ENCODE results near the gene BAAT. TPM values are rescaled to one million over a fixed set of nuclear protein-coding genes. Genes with fewer than 3 reads are reported as not detected.

Gene BAAT
- total and polyA plus RNA-seq, 2 of the 13 experiments (the other 11 are each of a cell fraction or from before 2014, with no cell fraction given), result 0.71 to 7.9 TPM

- DNase-seq (ENCODE audit: low spot score) (no peak), ATAC-seq (no peak), FAIRE-seq (no peak)
- no TSS peak for BruUV-seq (replicated peaks)
- Histone ChIP-seq H3K4me2 (ENCODE audit: low read depth, low read length) (no peak overlapping the region), H3K4me1 (ENCODE audit: insufficient read depth, low read length) (peaks cover 29% of the 10 kb centered on the region), H2AFZ (ENCODE audit: low read length) (no peak overlapping the region), H3K79me2 (ENCODE audit: insufficient read depth, low read length) (no peaks in the 10 kb centered on the region), H4K20me1 (ENCODE audit: insufficient read depth, low read length) (no peaks in the 10 kb centered on the region), H3K9me3 (ENCODE audit: low read length) (no peaks in the 10 kb centered on the region), H3K27ac (ENCODE audit: extremely low read length, insufficient read depth, low read length) (no peak overlapping the region), H3K4me3 (replicated peaks in 1 of 3; ENCODE audit: insufficient read depth in 1 of 3, low read depth in 2 of 3, low read length in 3 of 3) (no peak overlapping the region), H3K36me3 (replicated peaks in 1 of 2; ENCODE audit: control insufficient read depth in 1 of 2, insufficient read depth in 2 of 2, low read length in 2 of 2) (no peaks in the 10 kb centered on the region), H3K27me3 (ENCODE audit: control insufficient read depth in 1 of 2, insufficient read depth in 2 of 2, low read length in 2 of 2) (no peaks in the 10 kb centered on the region), H3K9ac (ENCODE audit: insufficient read depth, low read depth, low read length) (no peak overlapping the region)
- in situ Hi-C loops (cut with HindIII; ENCODE audit: extremely low pct_ligation_motif_present, low pct_unique_long_range_greater_than_20kb), result no loop called here
- CTCF ChIA-PET (ENCODE audit: low intra/inter-chr PET ratio, low total read pairs), result no interaction called here
- POLR2A ChIA-PET, result interaction anchor here (1.3 kb wide), 1 partner anchor 10 kb away, joined by 3 read pairs; no protein-coding TSS in a partner anchor
- WGBS (ENCODE audit: low lambda C conversion rate), result 95% methylated on average over 6 of the region's 6 CpGs
- no peak for TF ChIP-seq ZNF230 (CRISPR knock-in tag; IDR thresholded peaks at IDR 0.05)
- no peak for TF ChIP-seq MAX (IDR thresholded peaks at IDR 0.05)
- no peak for TF ChIP-seq GATAD1 (CRISPR knock-in tag; IDR thresholded peaks at IDR 0.05)
- no peak for TF ChIP-seq KDM2A (CRISPR knock-in tag; IDR thresholded peaks at IDR 0.05; ENCODE audit: borderline replicate concordance, low read depth)
- TF ChIP-seq ZNF687 (CRISPR knock-in tag; IDR thresholded peaks at IDR 0.05), result 0 out of 2 replicates have a peak, but pooled peaks have one; percentile 10
- intact Hi-C loops (cut with micrococcal nuclease; ENCODE audit: unreplicated experiment), result no loop called here
Observed at GRCh38 chr9:101376111-101376848, 8.5 kb downstream of the BAAT start.

Measured in HepG2 (cell line).